ENCODE data around the gene RASSF1.

RASSF1 gene

GRCh38 chr3:50351323-50351697 is 10.7 kb upstream of the RASSF1 start:
- Histone ChIP-seq H3K23ac (ENCODE audit: low read length) (no peak overlapping the region), H3K4me3 (ENCODE audit: low read length) (no peak overlapping the region), H3K36me3 (ENCODE audit: control insufficient read depth, insufficient read depth, low read length) (peaks cover 3% of the 10 kb centered on the region), H3K9ac (ENCODE audit: low read length) (peak overlapping the region; percentile 11), H3K27ac (ENCODE audit: low read depth, low read length) (no peak overlapping the region), H3K4me2 (ENCODE audit: low read length) (peak overlapping the region; percentile 42), H4K8ac (ENCODE audit: low read depth, low read length) (no peak overlapping the region), H3K4ac (ENCODE audit: low read depth, low read length) (no peak overlapping the region), H3K56ac (ENCODE audit: low read length) (peak overlapping the region; percentile 19), H2BK120ac (ENCODE audit: low read depth, low read length) (no peak overlapping the region), H2AK5ac (ENCODE audit: low read length) (no peak overlapping the region), H3K79me1 (ENCODE audit: low read length) (peaks cover 3% of the 10 kb centered on the region), H2BK5ac (ENCODE audit: low read length) (no peak overlapping the region), H2BK15ac (replicated peaks; ENCODE audit: low read depth) (no peak overlapping the region), H3K79me2 (ENCODE audit: control insufficient read depth, insufficient read depth, low read length) (no peaks in the 10 kb centered on the region), H3K18ac (ENCODE audit: low read length) (no peak overlapping the region), H3K27me3 (ENCODE audit: insufficient read depth, low read length, poor library complexity) (no peaks in the 10 kb centered on the region), H3K4me1 (ENCODE audit: control insufficient read depth, low read depth, low read length) (peaks cover 8% of the 10 kb centered on the region), H4K5ac (ENCODE audit: low read length) (no peak overlapping the region)
- no peak for DNase-seq
- no CpG with 5 or more reads among the region's 11 CpGs for WGBS (ENCODE audit: extremely low coverage, insufficient coverage, low lambda C conversion rate)

GRCh38 chr3:50350527-50351322 is 10.1 kb upstream of the RASSF1 start, which contains the start of the genes CYB561D2 and NPRL2:
Gene CYB561D2 (plus strand): TSS chr3:50350862. CDS start chr3:50351434, 572 bp downstream.
Gene NPRL2 (minus strand): TSS chr3:50350775. CDS start chr3:50350652, 123 bp downstream.
- peak within 1 kb of the TSS; percentile 94 for H3K56ac ChIP-seq (ENCODE audit: low read length)
- H3K79me1 ChIP-seq (ENCODE audit: low read length): peaks cover under 1% of the 10 kb centered on the region
- H3K36me3 ChIP-seq (ENCODE audit: control insufficient read depth, insufficient read depth, low read length): peaks cover 3% of the 10 kb centered on the region
- no peak within 1 kb of the TSS for H2BK120ac ChIP-seq (ENCODE audit: low read depth, low read length)
- peak within 1 kb of the TSS; percentile 85 for H3K9ac ChIP-seq (ENCODE audit: low read length)
- peak within 1 kb of the TSS; percentile 78 for H2AK5ac ChIP-seq (ENCODE audit: low read length)
- no peaks in the 10 kb centered on the region for H3K27me3 ChIP-seq (ENCODE audit: insufficient read depth, low read length, poor library complexity)
- H3K4me3 ChIP-seq (ENCODE audit: low read length): peak within 1 kb of the TSS; percentile 53
- H4K8ac ChIP-seq (ENCODE audit: low read depth, low read length): no peak within 1 kb of the TSS
- no peak within 1 kb of the TSS for H2BK15ac ChIP-seq (replicated peaks; ENCODE audit: low read depth)
- no peak within 1 kb of the TSS for H3K23ac ChIP-seq (ENCODE audit: low read length)
- H4K5ac ChIP-seq (ENCODE audit: low read length): no peak within 1 kb of the TSS
- H3K4me1 ChIP-seq (ENCODE audit: control insufficient read depth, low read depth, low read length): peaks cover 8% of the 10 kb centered on the region
- no CpG with 5 or more reads among the region's 64 CpGs for WGBS (ENCODE audit: extremely low coverage, insufficient coverage, low lambda C conversion rate)
- H2BK5ac ChIP-seq (ENCODE audit: low read length): peak within 1 kb of the TSS; percentile 37
- H3K4ac ChIP-seq (ENCODE audit: low read depth, low read length): no peak within 1 kb of the TSS
- no peak within 1 kb of the TSS for H3K27ac ChIP-seq (ENCODE audit: low read depth, low read length)
- peak; percentile 95 for DNase-seq
- H3K4me2 ChIP-seq (ENCODE audit: low read length): peak within 1 kb of the TSS; percentile 56
- no peaks in the 10 kb centered on the region for H3K79me2 ChIP-seq (ENCODE audit: control insufficient read depth, insufficient read depth, low read length)
- H3K18ac ChIP-seq (ENCODE audit: low read length): no peak within 1 kb of the TSS

- no peak overlapping the region for H3K27ac ChIP-seq (ENCODE audit: low read depth, low read length)
- no CpG with 5 or more reads among the region's 7 CpGs for WGBS (ENCODE audit: extremely low coverage, insufficient coverage, low lambda C conversion rate)
Observed at GRCh38 chr3:50350213-50350526, 9.5 kb upstream of the RASSF1 start.

GRCh38 chr3:50347187-50347813 is 6.7 kb upstream of the RASSF1 start:
- H3K36me3 ChIP-seq (ENCODE audit: control insufficient read depth, insufficient read depth, low read length): no peaks in the 10 kb centered on the region
- no peak overlapping the region for H3K4ac ChIP-seq (ENCODE audit: low read depth, low read length)
- no peak overlapping the region for H3K56ac ChIP-seq (ENCODE audit: low read length)
- H3K9ac ChIP-seq (ENCODE audit: low read length): no peak overlapping the region
- H3K18ac ChIP-seq (ENCODE audit: low read length): no peak overlapping the region
- peaks cover 8% of the 10 kb centered on the region for H3K4me1 ChIP-seq (ENCODE audit: control insufficient read depth, low read depth, low read length)
- no peak overlapping the region for H3K27ac ChIP-seq (ENCODE audit: low read depth, low read length)
- no peak overlapping the region for H2BK15ac ChIP-seq (replicated peaks; ENCODE audit: low read depth)
- no peak overlapping the region for H3K4me3 ChIP-seq (ENCODE audit: low read length)
- no peaks in the 10 kb centered on the region for H3K27me3 ChIP-seq (ENCODE audit: insufficient read depth, low read length, poor library complexity)
- H2BK120ac ChIP-seq (ENCODE audit: low read depth, low read length): no peak overlapping the region
- no peak overlapping the region for H4K8ac ChIP-seq (ENCODE audit: low read depth, low read length)
- no peak overlapping the region for H3K4me2 ChIP-seq (ENCODE audit: low read length)
- no peak overlapping the region for H2AK5ac ChIP-seq (ENCODE audit: low read length)
- WGBS (ENCODE audit: extremely low coverage, insufficient coverage, low lambda C conversion rate): no CpG with 5 or more reads among the region's 14 CpGs
- peak; percentile 71 for DNase-seq
- no peak overlapping the region for H4K5ac ChIP-seq (ENCODE audit: low read length)
- H3K79me2 ChIP-seq (ENCODE audit: control insufficient read depth, insufficient read depth, low read length): no peaks in the 10 kb centered on the region
- H2BK5ac ChIP-seq (ENCODE audit: low read length): no peak overlapping the region
- H3K23ac ChIP-seq (ENCODE audit: low read length): no peak overlapping the region
- no peaks in the 10 kb centered on the region for H3K79me1 ChIP-seq (ENCODE audit: low read length)

More at GRCh38 chr3:50350213-50350526, 9.5 kb upstream of the RASSF1 start:
- Histone ChIP-seq H3K27me3 (ENCODE audit: insufficient read depth, low read length, poor library complexity) (no peaks in the 10 kb centered on the region), H3K4me1 (ENCODE audit: control insufficient read depth, low read depth, low read length) (peaks cover 8% of the 10 kb centered on the region), H3K4me2 (ENCODE audit: low read length) (peak overlapping the region; percentile 56), H3K23ac (ENCODE audit: low read length) (no peak overlapping the region), H2BK15ac (replicated peaks; ENCODE audit: low read depth) (no peak overlapping the region), H3K56ac (ENCODE audit: low read length) (peak overlapping the region; percentile 93), H4K5ac (ENCODE audit: low read length) (no peak overlapping the region), H3K4me3 (ENCODE audit: low read length) (peak overlapping the region; percentile 53), H3K79me2 (ENCODE audit: control insufficient read depth, insufficient read depth, low read length) (no peaks in the 10 kb centered on the region), H4K8ac (ENCODE audit: low read depth, low read length) (no peak overlapping the region), H2BK5ac (ENCODE audit: low read length) (no peak overlapping the region), H3K9ac (ENCODE audit: low read length) (peak overlapping the region; percentile 85), H3K18ac (ENCODE audit: low read length) (no peak overlapping the region), H3K4ac (ENCODE audit: low read depth, low read length) (no peak overlapping the region), H3K36me3 (ENCODE audit: control insufficient read depth, insufficient read depth, low read length) (peaks cover 3% of the 10 kb centered on the region), H3K79me1 (ENCODE audit: low read length) (no peaks in the 10 kb centered on the region), H2AK5ac (ENCODE audit: low read length) (peak overlapping the region; percentile 78), H2BK120ac (ENCODE audit: low read depth, low read length) (no peak overlapping the region)
- DNase-seq: no peak

GRCh38 chr3:50345586-50346234 is 5.1 kb upstream of the RASSF1 start, which contains the start of gene ZMYND10:
Gene ZMYND10 (minus strand): TSS chr3:50345732. CDS start chr3:50345579, 153 bp downstream.
- H2BK15ac ChIP-seq (replicated peaks; ENCODE audit: low read depth): no peak within 1 kb of the TSS
- no peak within 1 kb of the TSS for H4K8ac ChIP-seq (ENCODE audit: low read depth, low read length)
- H3K27me3 ChIP-seq (ENCODE audit: insufficient read depth, low read length, poor library complexity): no peaks in the 10 kb centered on the region
- H3K79me2 ChIP-seq (ENCODE audit: control insufficient read depth, insufficient read depth, low read length): no peaks in the 10 kb centered on the region
- DNase-seq: peak; percentile 78
- WGBS (ENCODE audit: extremely low coverage, insufficient coverage, low lambda C conversion rate): no CpG with 5 or more reads among the region's 45 CpGs
- peak within 1 kb of the TSS; percentile 75 for H3K56ac ChIP-seq (ENCODE audit: low read length)
- H3K79me1 ChIP-seq (ENCODE audit: low read length): no peaks in the 10 kb centered on the region
- H2BK120ac ChIP-seq (ENCODE audit: low read depth, low read length): no peak within 1 kb of the TSS
- H3K4me3 ChIP-seq (ENCODE audit: low read length): no peak within 1 kb of the TSS
- H3K9ac ChIP-seq (ENCODE audit: low read length): peak within 1 kb of the TSS; percentile 58
- H3K4me2 ChIP-seq (ENCODE audit: low read length): peak within 1 kb of the TSS; percentile 79
- no peak within 1 kb of the TSS for H2BK5ac ChIP-seq (ENCODE audit: low read length)
- H2AK5ac ChIP-seq (ENCODE audit: low read length): no peak within 1 kb of the TSS
- H4K5ac ChIP-seq (ENCODE audit: low read length): no peak within 1 kb of the TSS
- H3K4me1 ChIP-seq (ENCODE audit: control insufficient read depth, low read depth, low read length): peaks cover 5% of the 10 kb centered on the region
- H3K27ac ChIP-seq (ENCODE audit: low read depth, low read length): no peak within 1 kb of the TSS
- no peaks in the 10 kb centered on the region for H3K36me3 ChIP-seq (ENCODE audit: control insufficient read depth, insufficient read depth, low read length)
- no peak within 1 kb of the TSS for H3K4ac ChIP-seq (ENCODE audit: low read depth, low read length)
- H3K18ac ChIP-seq (ENCODE audit: low read length): no peak within 1 kb of the TSS
- no peak within 1 kb of the TSS for H3K23ac ChIP-seq (ENCODE audit: low read length)
